Inflammatory macrophage treated with lipopolysaccharide for 1 hour (primary cell): ENCODE data around the gene IP6K1.
"Not testable (repeated sequence)": the region's sequence is repeated elsewhere in the genome, so short reads cannot be mapped to it uniquely, and the experiment has no call there.

ENCODE experiments used
- DNase-seq, 2 donors: peaks; one replicate each; pipeline ENCODE4 v3.0.0-alpha.2; 2020 to 2022

Gene IP6K1

DNA sequence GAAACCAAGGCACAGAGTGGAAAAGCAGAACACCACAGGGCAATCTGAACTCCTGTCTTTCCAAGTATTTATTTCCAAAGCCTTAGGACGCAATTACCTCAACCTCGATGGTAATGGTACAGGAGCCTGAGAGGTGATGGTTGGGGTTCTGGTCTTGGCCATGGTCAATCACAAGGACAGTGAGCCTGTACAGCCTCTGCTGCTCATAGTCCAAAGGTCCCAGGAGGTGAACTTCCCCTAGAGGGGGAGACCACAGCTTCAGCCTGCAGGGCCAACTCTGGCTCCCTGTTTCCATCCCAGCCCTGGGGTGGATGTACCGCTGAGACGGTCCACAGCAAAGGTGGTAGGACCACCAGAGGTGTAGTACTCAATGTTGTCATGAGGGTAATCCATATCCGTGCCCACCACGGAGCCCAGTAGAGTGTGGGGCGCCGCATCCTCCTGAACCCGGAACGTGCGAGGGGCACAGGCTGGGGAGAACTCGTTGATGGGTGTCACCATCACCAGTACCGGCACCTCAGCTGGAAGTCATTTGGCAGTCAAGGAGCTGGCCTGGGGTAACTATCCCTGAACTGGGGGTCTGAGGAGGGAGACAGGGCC is 7.2 kb upstream of the IP6K1 start:
- no peak for DNase-seq

DNA sequence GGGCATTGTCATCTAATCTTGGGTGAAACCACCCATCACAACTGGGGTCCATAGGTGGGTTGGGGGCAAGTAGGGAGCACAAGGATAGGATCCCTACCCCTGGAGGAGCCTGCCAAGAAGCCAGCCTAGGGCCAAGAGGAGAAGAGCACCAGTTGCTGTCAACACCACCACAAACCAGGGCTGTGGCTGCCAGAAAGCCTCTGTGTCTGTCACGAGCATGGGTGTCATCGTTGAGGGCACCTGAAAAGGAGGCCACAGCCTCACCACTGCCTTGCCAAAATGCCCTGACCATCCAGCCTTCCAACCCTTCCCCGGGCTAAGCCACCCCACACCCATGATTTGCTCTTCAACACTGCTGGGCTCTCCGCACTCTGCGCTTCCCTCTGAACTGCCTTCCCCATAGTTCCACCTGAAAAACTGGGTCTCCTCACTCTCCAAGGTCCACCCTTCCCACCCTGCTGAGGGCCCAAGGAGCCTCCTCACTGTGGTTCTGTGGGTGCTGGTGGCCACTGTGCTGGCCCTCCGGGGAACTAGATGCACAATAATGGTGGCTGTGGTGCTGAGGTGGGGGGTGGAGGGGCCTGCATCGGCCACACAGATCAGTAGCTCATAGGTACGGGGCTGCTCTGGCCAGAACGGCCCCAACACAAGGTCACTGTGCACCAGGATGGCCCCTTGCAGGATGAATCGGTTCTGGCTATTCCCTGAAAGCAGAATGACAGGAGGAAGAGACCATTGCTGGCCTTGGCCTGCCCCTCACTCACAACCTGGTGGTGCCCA is 6.2 kb upstream of the IP6K1 start:
- no peak for DNase-seq

- no peak for DNase-seq
These were observed 5.2 kb upstream of the IP6K1 start for GRCh38 chr3:49791571-49791970.

- no peak for DNase-seq
These were observed 4.5 kb upstream of the IP6K1 start for GRCh38 chr3:49790626-49791411.

GRCh38 chr3:49788056-49788455 is 1.7 kb upstream of the IP6K1 start:
- DNase-seq = no peak

DNA sequence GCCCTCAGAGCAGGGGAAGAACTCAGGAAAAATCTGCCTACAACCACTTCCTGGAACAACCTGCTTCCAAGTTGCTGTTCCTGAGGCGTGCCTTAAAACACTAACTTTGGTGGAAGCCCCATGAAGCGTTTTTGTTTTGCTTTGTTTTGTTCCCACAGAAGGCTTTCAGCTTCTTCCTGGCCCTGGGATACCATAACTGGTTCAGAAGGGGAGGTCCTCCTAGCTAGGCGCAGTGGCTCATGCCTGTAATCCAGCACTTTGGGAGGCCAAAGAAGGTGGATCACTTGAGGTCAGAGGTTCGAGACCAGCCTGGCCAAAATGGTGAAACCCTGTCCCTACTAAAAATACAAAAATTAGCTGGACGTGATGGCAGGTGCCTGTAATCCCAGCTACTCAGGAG is 1.2 kb upstream of the IP6K1 start:
- DNase-seq = no peak

DNA sequence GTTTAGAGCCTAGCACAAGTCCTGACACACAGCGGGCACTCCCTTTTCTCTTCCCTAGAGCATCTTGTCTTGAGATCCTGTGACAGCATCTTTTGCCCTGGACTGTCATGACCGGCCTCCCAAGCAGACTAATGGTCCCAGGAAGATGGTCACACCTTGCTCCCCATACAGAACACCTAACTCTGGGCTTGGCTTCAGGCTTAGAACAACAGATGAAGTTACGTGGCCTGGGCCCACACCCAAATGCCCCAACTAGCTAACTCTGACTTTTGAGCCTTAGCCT is 781 bp upstream of the IP6K1 start:
- DNase-seq = no peak

DNA sequence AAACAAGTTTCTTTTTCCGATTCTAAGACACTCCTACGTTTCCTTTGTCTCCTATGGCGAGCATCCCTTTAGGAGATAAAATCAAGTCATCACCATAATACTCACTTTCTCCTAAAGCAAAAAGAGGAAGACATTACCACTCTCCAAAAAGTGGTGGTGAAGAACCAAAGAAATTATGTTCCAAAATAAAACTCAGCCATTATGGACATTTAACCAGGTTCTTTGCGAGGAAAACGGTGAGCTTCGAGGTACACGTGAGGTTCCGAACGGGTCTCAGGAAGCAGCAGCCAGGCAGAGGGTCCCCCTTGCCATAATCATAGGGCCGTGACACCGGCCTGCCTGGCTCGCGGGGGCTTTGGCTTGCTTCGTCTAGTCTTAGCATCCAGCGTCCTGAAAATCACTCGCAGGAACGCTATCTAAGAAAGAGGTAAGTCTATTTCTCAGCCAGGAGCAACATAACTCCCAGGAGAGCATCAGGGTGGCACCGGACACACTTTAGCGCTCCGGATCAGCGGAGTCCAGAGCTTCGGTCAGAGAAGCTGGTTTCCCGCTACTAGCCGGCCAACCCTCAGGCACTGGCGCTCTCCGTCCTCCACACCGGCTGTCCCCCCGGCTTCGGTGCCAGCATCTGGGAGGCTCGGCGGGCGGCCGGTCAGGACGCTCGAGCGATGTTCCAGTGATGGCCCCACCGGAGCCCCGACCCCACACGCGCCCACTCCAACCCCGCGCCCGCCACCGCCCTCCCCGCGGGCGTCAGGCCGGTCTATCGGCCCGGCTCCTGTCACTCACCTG is 581 bp downstream of the IP6K1 start:
- peak; percentile 8 to 19 for DNase-seq

- not testable (repeated sequence) for DNase-seq
These were observed 4.1 kb downstream of the IP6K1 start for GRCh38 chr3:49782277-49782676.

DNA sequence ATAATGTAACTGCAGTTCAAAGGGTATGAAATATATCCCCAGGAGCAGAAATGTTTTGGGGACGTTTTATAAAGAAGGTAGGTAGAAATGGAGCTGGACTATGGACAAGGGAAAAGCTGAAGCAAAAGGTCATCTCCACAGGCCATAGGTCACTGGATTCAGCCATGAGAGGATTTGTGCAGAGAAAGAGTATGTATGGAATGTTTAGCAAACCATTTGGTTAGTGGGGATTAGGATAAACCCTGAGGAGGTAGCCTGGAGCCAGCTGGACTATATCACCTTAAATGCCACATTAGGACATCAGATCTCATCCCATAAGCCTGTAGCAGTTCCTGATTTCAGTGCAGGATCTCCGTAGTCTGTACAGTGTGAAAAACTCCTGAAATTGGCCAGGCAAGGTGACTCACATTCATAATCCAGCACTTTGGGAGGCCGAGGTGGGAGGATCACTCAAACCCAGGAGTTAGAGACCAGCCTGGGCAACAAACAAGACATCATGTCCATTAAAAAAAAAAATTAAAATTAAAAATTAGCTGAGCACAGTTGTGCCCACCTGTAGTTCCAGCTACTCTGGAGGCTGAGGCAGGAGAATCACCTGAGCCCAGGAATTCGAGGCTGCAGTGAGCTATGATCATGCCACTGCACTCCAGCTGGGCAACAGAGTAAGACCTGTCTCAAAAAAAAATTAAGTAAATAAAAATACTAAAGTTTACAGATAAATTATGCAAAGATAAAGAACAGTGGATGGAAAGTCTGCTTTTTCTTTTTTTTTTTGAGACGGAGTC is 4.7 kb downstream of the IP6K1 start:
- no peak for DNase-seq

GRCh38 chr3:49780975-49781365 is 5.4 kb downstream of the IP6K1 start:
- DNase-seq = not testable (repeated sequence)

DNA sequence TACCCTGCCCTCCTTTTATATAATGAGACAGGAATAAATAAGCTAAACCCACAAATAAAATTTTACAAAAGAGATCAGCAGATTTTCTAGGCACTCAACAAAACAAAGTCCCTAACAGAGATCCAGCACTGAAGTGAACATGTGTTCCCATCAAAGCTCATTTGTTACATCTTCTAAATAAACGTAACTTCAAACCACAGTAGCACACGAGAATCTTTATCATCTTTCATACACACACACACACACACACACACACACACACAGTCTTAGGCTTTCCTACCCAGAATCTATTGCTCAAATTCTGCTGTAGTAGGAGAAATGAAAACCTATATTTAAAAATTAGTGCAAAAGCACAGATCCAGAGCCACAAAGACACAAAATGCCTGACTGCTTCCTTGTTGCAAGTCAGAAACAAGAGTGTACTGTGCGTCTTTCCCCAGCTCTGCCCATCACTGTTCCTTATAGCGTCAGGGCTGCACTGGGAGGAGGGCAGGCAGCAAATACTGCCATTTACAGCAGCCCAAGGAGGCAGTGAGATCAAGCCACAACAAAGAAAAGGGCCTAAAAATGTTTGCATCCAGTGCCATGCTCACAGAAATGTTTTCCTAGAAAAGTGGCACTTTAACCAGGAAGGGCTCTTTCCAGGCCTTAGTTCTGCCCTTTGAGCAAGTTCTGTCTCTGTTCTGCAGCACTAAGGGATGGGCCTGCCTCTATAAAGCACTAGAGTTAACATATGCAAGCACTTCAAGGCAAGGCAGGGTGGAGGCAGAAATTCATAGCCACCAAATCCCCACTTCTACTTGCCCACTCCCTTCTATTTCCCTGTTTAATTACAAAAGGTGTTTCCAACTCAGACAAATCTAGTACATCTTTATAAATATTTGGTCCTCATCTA is 6.0 kb downstream of the IP6K1 start:
- no peak for DNase-seq

DNA sequence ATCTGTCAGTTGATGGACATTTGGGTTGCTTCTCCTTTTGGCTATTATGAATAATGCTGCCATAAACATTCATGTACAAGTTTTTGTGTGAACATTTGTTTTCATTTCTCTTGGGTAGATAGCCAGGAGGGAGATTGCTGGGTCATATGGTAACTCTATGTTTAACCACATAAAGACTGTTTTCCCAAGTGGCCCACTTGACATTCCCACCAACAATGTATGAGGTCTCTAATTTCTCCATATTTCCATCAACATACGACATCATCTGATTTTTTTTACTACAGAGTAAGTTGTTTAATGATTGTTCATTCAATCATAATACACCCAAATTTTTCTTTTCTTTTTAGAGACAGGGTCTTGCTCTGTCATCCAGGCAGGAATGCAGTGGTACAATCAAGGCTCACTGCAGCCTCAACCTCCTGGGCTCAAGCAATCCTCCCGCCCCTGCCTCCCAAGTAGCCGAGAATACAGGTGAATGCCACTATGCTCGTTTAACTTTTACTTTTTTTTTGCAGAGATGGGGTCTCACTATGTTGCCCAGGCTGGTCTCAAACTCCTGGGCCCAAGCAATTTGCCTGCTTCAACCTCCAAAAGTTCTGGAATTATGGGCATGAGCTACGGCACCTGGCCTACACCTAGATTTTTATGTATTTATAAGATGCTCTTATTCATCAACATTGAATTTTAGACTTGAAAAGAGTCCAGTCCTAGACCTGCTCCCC is 6.8 kb downstream of the IP6K1 start:
- no peak for DNase-seq

DNA sequence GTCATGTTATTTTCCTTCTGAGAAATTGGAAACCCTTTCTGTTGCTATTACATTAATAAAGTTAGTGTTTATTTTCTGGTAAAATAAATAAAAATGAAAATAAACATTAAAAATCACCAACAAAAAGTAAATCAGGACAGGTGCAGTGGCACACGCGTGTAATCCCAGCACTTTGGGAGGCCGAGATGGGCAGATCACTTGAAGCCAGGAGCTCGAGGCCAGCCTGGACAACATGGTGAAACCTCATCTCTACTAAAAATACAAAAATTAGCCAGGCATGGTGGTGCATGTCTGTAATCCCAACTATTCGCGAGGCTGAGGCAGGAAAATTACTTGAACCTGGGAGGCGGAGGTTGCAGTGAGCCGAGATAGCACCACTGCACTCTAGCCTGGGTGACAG is 10.2 kb downstream of the IP6K1 start:
- not testable (repeated sequence) for DNase-seq

DNA sequence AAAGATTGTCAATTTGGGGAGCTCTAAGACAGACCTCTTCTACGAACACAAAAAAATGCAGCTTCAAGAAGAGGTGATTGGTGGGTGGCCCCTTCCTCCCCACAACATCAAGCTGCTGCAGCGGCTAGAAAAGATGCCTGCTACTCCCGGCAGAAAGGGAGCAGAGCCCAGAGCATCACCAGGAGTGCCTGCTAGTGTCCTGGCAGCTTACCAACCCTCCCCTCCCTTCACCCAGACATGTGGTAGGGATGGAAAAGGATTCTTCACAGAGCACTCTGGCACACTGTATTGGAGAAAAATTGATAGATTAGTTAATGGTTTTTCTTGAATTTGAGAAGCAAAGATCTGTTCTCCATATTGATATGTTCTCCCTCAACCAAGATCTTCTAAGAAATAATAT is 10.8 kb downstream of the IP6K1 start:
- no peak for DNase-seq

- no peak for DNase-seq
These were observed 13.6 kb downstream of the IP6K1 start for GRCh38 chr3:49772703-49773102.

DNA sequence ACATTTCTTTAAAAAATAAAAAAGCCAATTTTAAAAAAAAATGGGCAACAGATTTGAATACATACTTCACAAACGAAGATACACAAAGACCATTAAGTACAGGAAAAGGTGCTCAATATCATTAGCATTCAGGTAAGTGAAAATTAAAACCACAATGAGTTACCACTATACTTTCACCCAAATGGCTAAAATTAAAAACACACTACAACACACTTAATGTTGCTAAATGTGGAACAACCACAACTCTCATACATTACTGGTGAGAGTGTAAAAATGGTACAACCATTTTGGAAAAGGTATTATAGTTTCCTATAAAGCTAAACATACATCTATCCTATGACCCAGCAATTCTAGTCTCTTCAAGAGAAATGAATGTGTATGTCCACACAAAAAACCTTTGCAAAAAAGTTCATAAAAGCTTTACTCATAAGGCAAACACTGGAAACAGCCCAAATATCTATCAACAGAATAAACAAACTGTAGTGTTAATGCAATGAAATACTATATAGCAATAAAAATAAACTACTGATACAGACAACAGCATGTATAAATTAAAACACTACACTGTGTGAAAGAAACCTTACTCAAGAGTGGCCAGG is 14.9 kb downstream of the IP6K1 start:
- DNase-seq = no peak

GRCh38 chr3:49769926-49770325 is 16.4 kb downstream of the IP6K1 start:
- DNase-seq = no peak

DNA sequence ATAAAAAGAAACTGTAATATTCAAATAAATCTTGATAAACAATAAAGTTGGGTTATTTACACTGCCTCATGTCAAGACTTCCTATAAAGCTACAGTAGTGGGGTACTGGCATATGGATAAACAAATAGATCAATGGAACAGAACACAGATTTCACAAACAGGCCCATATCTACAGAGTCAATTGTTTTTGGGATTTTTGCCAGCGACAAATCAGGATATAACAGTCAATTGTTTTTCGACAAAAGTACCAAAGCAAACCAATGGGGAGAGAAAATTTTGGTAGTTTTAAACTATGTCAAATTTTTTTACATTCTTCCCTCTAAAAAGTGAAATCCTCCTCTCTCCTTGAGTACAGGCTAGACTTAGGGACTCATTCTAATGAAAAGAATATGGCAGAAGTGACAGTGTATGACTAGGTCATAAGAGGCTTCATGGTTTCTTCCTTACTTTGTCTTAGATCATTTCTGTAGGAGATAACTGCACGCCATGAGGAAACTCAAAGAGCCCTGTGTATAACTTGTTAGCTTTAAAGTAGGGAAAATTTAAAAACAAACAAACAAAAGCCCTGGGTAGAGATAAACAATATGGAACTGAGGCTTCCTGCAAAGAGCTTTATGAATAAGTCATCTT is 16.9 kb downstream of the IP6K1 start:
- DNase-seq = no peak

- no peak for DNase-seq
These were observed 22.4 kb downstream of the IP6K1 start for GRCh38 chr3:49763981-49764380.
